Measurements from ENCODE around the gene MRGPRX1.

The MRGPRX1 gene
- 0 reads per million in 3 donors for total RNA-seq

DNA sequence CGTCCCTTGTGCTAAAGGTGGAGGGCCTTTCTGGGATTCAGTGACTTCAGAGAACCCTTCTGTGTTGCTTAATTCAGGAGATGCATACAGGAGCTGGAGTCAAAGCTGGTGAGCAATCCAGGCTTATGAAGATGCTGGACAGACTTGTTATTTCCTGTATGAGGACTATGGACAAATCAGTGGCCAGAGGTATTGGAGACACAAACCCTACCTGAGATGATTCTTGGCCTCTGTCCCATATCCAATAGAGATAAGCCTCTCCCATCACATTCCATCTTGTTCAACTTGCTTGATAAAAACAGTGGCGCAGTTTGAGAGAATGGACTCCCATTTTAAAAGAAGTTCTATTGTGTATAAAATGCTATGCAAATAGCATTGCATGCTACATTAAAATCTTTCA is at the start of gene MRGPRX1:
TSS of gene MRGPRX1 (minus strand) at position 101 of the 400 bp plus-strand sequence. CDS start 4,630 bp downstream, outside the sequence.
- no peaks in the 10 kb centered on the region for H3K36me3 ChIP-seq (ENCODE audit: control insufficient read depth, insufficient read depth, low read length)
- no peaks in the 10 kb centered on the region for H3K4me1 ChIP-seq (ENCODE audit: control insufficient read depth, insufficient read depth, low read length, poor library complexity, severe bottlenecking)

DNA sequence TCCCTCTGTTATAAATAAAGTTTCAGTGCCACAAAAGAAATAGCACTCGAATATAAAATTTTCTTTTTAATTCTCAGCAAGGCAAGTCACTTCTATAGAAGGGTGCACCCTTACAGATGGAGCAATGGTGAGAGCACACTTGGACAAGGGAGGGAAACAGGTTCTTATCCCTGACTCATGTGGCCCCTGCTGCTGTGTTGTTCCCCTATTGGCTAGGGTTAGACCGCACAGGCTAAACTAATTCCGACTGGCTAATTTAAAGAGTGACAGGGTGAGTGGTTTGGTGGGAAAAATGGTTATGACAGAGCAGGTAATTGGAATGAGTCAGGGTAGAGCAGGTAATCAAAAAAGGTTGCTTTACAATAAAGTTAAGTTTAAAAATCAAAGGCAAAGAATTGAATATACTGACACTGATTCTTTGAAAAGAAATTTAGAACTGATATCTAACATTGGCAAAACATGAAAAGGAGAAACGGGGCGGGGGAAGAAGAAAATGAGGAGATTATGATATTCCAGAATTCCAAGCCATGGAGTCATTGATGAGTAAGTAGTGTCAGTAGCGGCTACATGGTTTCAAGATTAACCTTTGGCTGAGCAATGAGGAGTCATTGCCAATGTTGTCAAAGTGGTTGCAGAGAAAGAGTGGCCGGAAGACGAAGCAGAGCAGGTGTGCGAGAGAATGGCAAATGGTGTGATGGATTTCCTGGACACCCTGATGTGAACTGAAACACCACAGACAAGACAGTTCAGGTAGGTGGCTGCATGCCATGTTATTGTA is 48.4 kb upstream of the MRGPRX1 start:
- no peak overlapping the region for H3K27ac ChIP-seq (ENCODE audit: insufficient read depth, low read length, poor library complexity, severe bottlenecking)
- DNase-seq = no peak
- H3K9me3 ChIP-seq (ENCODE audit: control insufficient read depth, low read length) = no peaks in the 10 kb centered on the region

More for the DNA sequence above, at the start of gene MRGPRX1:
- no peak within 1 kb of the TSS for H3K27ac ChIP-seq (ENCODE audit: insufficient read depth, low read length, poor library complexity, severe bottlenecking)
- no peaks in the 10 kb centered on the region for H3K27me3 ChIP-seq (replicated peaks; ENCODE audit: control insufficient read depth, insufficient read depth, low read length, poor library complexity, severe bottlenecking)
- DNase-seq = no peak
- H3K9me3 ChIP-seq (ENCODE audit: control insufficient read depth, low read length) = no peaks in the 10 kb centered on the region
- no peak within 1 kb of the TSS for H3K4me3 ChIP-seq (ENCODE audit: insufficient read depth, low read depth, low read length, poor library complexity, severe bottlenecking)

DNA sequence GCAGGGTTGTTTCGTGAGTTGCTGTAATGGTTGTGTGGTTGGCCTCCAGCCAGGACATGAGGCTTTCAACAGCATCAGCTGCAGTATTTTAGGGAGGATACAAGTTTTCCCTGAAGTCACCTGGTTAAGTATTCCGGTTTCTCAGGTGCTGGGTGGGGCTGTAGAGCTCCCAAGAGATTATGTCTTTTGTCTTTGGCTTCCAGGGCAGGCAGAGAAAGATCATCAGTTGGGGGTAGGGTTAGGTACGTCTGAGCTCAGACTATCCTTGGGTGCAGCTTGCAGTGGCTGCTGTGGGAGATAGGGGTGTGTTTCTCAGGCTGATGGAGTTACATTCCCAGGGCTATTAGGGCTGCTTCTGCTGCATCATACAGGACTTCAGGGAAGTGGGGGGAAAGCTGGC is 47.5 kb upstream of the MRGPRX1 start:
- Histone ChIP-seq H3K27ac (ENCODE audit: insufficient read depth, low read length, poor library complexity, severe bottlenecking) (no peak overlapping the region), H3K4me1 (ENCODE audit: control insufficient read depth, insufficient read depth, low read length, poor library complexity, severe bottlenecking) (no peaks in the 10 kb centered on the region), H3K27me3 (replicated peaks; ENCODE audit: control insufficient read depth, insufficient read depth, low read length, poor library complexity, severe bottlenecking) (no peaks in the 10 kb centered on the region), H3K36me3 (ENCODE audit: control insufficient read depth, insufficient read depth, low read length) (no peaks in the 10 kb centered on the region), H3K4me3 (ENCODE audit: insufficient read depth, low read depth, low read length, poor library complexity, severe bottlenecking) (no peak overlapping the region), H3K9me3 (ENCODE audit: control insufficient read depth, low read length) (no peaks in the 10 kb centered on the region)
- DNase-seq = no peak

More for the DNA sequence above, 48.4 kb upstream of the MRGPRX1 start:
- no peak overlapping the region for H3K4me3 ChIP-seq (ENCODE audit: insufficient read depth, low read depth, low read length, poor library complexity, severe bottlenecking)
- no peaks in the 10 kb centered on the region for H3K27me3 ChIP-seq (replicated peaks; ENCODE audit: control insufficient read depth, insufficient read depth, low read length, poor library complexity, severe bottlenecking)
- no peaks in the 10 kb centered on the region for H3K36me3 ChIP-seq (ENCODE audit: control insufficient read depth, insufficient read depth, low read length)
- H3K4me1 ChIP-seq (ENCODE audit: control insufficient read depth, insufficient read depth, low read length, poor library complexity, severe bottlenecking) = no peaks in the 10 kb centered on the region

DNA sequence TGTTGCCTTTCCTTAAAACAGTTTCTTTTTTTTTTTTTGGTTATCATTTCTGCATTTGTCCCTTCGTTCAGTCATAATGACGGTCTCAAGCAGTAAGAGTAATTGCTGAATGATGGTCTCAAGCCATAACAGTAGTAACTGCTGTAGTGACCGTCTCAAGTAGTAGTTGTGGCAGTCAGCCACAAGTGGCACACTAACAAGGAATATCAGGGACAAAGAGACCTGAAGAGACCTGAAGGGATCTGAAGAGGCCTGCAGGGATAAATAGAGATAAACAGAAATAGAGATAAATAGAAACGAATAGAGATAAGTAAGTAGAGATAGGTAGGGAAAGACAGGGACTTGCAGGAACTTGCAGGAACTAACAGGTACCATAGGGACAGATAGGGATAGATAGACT is 42.7 kb upstream of the MRGPRX1 start:
- no peak overlapping the region for H3K4me3 ChIP-seq (ENCODE audit: insufficient read depth, low read depth, low read length, poor library complexity, severe bottlenecking)
- no peaks in the 10 kb centered on the region for H3K36me3 ChIP-seq (ENCODE audit: control insufficient read depth, insufficient read depth, low read length)
- no peaks in the 10 kb centered on the region for H3K9me3 ChIP-seq (ENCODE audit: control insufficient read depth, low read length)
- no peaks in the 10 kb centered on the region for H3K4me1 ChIP-seq (ENCODE audit: control insufficient read depth, insufficient read depth, low read length, poor library complexity, severe bottlenecking)
- no peak for DNase-seq
- H3K27ac ChIP-seq (ENCODE audit: insufficient read depth, low read length, poor library complexity, severe bottlenecking) = no peak overlapping the region
- H3K27me3 ChIP-seq (replicated peaks; ENCODE audit: control insufficient read depth, insufficient read depth, low read length, poor library complexity, severe bottlenecking) = no peaks in the 10 kb centered on the region

DNA sequence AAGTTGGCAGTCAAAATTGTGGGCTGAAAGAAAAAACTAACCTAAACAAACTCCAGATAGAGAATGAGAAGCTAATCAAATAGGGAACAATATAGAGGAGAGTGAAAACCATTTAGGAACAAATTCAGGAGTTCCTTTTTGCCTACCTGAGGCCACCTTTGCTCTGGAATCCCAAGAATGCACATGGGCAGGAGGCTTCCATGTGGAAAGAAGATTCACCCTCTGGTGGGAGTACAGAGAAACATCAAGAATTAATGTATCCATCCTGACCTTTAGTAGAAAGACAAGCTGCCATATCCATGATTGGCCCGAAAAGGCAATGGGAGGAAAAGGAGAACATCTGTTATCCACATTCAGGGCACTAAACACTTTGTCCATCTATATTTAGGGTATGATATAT is 35.0 kb upstream of the MRGPRX1 start:
- H3K4me3 ChIP-seq (ENCODE audit: insufficient read depth, low read depth, low read length, poor library complexity, severe bottlenecking) = no peak overlapping the region

DNA sequence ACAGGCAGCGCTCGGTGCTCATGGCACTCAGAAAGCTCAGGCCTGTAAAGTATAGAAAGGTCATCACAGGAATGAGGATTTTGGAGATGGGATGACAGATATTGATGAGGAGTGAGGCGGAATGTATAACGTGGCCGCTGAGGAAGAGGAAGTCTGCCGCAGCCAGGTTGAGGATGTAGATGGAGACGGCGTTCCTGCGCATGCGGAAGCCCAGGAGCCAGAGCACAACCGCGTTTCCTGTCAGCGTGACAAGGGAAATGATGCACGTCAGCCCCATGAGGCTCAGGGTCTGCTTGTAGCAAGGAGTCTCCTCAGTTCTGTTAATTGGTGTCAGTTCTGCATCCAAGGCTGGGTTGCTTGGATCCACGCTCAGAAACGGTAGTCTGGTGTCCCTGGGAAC is 33.1 kb upstream of the MRGPRX1 start:
- Histone ChIP-seq H3K36me3 (ENCODE audit: control insufficient read depth, insufficient read depth, low read length) (no peaks in the 10 kb centered on the region), H3K4me3 (ENCODE audit: insufficient read depth, low read depth, low read length, poor library complexity, severe bottlenecking) (no peak overlapping the region), H3K9me3 (ENCODE audit: control insufficient read depth, low read length) (no peaks in the 10 kb centered on the region), H3K4me1 (ENCODE audit: control insufficient read depth, insufficient read depth, low read length, poor library complexity, severe bottlenecking) (no peaks in the 10 kb centered on the region), H3K27me3 (replicated peaks; ENCODE audit: control insufficient read depth, insufficient read depth, low read length, poor library complexity, severe bottlenecking) (no peaks in the 10 kb centered on the region), H3K27ac (ENCODE audit: insufficient read depth, low read length, poor library complexity, severe bottlenecking) (no peak overlapping the region)
- no peak for DNase-seq

More for the DNA sequence above, 35.0 kb upstream of the MRGPRX1 start:
- H3K9me3 ChIP-seq (ENCODE audit: control insufficient read depth, low read length) = no peaks in the 10 kb centered on the region
- no peaks in the 10 kb centered on the region for H3K27me3 ChIP-seq (replicated peaks; ENCODE audit: control insufficient read depth, insufficient read depth, low read length, poor library complexity, severe bottlenecking)
- H3K36me3 ChIP-seq (ENCODE audit: control insufficient read depth, insufficient read depth, low read length) = no peaks in the 10 kb centered on the region
- no peak overlapping the region for H3K27ac ChIP-seq (ENCODE audit: insufficient read depth, low read length, poor library complexity, severe bottlenecking)
- no peaks in the 10 kb centered on the region for H3K4me1 ChIP-seq (ENCODE audit: control insufficient read depth, insufficient read depth, low read length, poor library complexity, severe bottlenecking)
- DNase-seq = no peak

DNA sequence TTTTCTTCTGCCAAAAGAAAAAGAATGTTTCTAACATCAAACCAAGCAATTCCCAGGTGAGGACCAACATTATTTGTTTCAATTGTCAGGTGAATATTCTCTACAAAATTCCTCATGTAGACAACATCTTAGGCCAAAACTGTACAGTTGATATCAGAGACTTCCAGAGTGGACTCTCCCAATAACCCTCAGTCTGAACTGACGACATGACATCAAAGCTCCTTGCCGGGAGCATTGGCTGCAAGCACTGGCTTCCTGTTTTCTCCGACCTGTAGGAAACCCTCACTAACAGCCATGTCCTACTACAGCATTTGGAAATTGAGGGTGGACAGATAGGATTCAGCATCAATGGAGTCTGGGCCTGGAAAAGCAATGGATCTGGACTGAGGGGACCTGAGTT is 30.5 kb upstream of the MRGPRX1 start:
- Histone ChIP-seq H3K36me3 (ENCODE audit: control insufficient read depth, insufficient read depth, low read length) (no peaks in the 10 kb centered on the region), H3K27me3 (replicated peaks; ENCODE audit: control insufficient read depth, insufficient read depth, low read length, poor library complexity, severe bottlenecking) (no peaks in the 10 kb centered on the region), H3K4me3 (ENCODE audit: insufficient read depth, low read depth, low read length, poor library complexity, severe bottlenecking) (no peak overlapping the region), H3K4me1 (ENCODE audit: control insufficient read depth, insufficient read depth, low read length, poor library complexity, severe bottlenecking) (no peaks in the 10 kb centered on the region), H3K9me3 (ENCODE audit: control insufficient read depth, low read length) (no peaks in the 10 kb centered on the region), H3K27ac (ENCODE audit: insufficient read depth, low read length, poor library complexity, severe bottlenecking) (no peak overlapping the region)
- no peak for DNase-seq

DNA sequence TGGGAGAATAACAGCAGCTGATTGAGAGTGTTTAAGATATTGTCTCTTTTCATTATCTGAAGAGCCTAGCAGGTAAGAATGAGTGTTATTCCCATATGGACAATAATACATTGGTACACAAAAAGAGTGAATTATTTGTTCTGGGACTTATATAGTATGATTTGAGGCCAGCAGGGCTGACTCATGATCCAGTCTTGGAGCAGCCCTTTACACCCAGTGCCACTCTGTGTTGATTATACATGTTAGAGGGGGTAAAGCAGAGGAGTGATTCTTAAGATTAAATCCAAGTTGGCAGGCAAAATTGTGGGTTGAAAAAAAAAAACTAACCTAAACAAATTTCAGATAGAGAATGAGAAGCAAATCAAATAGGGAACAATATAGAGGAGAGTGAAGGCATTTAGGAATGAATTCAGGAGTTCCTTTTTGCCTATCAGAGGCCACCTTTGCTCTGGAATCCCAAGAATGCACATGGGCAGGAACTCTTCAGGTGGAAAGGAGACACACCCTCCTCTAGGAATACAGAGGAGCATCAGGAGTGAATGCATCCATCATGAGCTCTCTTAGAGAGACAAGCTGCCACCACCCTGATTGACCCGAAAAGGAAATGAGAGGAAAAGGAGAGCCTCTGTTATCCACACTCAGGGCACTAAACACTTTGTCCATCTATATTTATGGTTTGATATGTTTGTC is 19.2 kb upstream of the MRGPRX1 start:
- no peak overlapping the region for H3K27ac ChIP-seq (ENCODE audit: insufficient read depth, low read length, poor library complexity, severe bottlenecking)
- no peaks in the 10 kb centered on the region for H3K27me3 ChIP-seq (replicated peaks; ENCODE audit: control insufficient read depth, insufficient read depth, low read length, poor library complexity, severe bottlenecking)
- no peaks in the 10 kb centered on the region for H3K4me1 ChIP-seq (ENCODE audit: control insufficient read depth, insufficient read depth, low read length, poor library complexity, severe bottlenecking)
- H3K4me3 ChIP-seq (ENCODE audit: insufficient read depth, low read depth, low read length, poor library complexity, severe bottlenecking) = no peak overlapping the region
- DNase-seq = no peak
- no peaks in the 10 kb centered on the region for H3K36me3 ChIP-seq (ENCODE audit: control insufficient read depth, insufficient read depth, low read length)
- H3K9me3 ChIP-seq (ENCODE audit: control insufficient read depth, low read length) = no peaks in the 10 kb centered on the region

DNA sequence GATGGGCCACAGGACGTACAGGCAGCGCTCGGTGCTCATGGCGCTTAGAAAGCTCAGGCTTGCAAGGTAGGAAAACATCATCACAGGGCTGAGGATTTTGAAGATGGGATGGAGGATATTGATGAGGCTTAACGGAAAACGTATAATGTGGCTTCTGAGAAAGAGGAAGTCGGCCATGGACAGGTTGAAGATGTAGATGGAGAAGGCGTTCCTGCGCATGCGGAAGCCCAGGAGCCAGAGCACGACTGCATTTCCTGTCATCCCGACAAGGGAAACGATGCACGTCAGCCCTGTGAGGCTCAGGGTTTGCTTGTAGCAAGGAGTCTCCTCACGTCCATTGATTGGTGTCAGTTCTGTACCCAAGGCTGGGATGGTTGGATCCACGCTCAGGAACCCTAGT is 17.4 kb upstream of the MRGPRX1 start:
- Histone ChIP-seq H3K4me1 (ENCODE audit: control insufficient read depth, insufficient read depth, low read length, poor library complexity, severe bottlenecking) (no peaks in the 10 kb centered on the region), H3K36me3 (ENCODE audit: control insufficient read depth, insufficient read depth, low read length) (no peaks in the 10 kb centered on the region), H3K9me3 (ENCODE audit: control insufficient read depth, low read length) (no peaks in the 10 kb centered on the region), H3K27me3 (replicated peaks; ENCODE audit: control insufficient read depth, insufficient read depth, low read length, poor library complexity, severe bottlenecking) (no peaks in the 10 kb centered on the region), H3K27ac (ENCODE audit: insufficient read depth, low read length, poor library complexity, severe bottlenecking) (no peak overlapping the region), H3K4me3 (ENCODE audit: insufficient read depth, low read depth, low read length, poor library complexity, severe bottlenecking) (no peak overlapping the region)
- no peak for DNase-seq

DNA sequence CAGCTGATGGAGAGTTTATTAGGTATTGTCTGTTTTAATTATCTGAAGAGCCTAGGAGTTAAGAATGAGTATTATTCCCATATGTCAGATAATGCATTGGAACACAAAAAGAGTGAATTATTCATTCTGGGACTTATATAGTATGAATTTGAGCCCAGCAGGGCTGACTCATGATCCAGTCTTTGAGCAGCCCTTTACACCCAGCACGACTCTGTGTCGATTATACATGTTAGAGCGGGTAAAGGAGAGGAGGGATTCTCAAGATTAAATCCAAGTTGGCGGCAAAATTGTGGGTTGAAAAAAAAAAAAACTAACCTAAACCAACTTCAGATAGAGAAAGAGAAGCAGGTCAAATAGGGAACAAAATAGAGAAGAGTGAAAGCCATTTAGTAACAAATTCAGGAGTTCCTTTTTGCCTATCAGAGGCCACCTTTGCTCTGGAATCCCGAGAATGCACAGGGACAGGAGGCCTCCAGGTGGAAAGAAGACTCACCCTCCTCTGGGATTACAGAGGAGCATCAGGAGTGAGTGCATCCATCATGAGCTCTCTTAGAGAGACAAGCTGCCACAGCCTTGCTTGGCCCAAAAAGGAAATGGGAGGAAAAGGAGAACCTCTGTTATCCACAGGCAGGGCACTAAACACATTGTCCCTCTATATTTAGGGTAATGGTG is 3.1 kb downstream of the MRGPRX1 start:
- H3K27ac ChIP-seq (ENCODE audit: insufficient read depth, low read length, poor library complexity, severe bottlenecking) = no peak overlapping the region
- no peak overlapping the region for H3K4me3 ChIP-seq (ENCODE audit: insufficient read depth, low read depth, low read length, poor library complexity, severe bottlenecking)
- no peaks in the 10 kb centered on the region for H3K4me1 ChIP-seq (ENCODE audit: control insufficient read depth, insufficient read depth, low read length, poor library complexity, severe bottlenecking)
- DNase-seq = no peak
- no peaks in the 10 kb centered on the region for H3K27me3 ChIP-seq (replicated peaks; ENCODE audit: control insufficient read depth, insufficient read depth, low read length, poor library complexity, severe bottlenecking)
- H3K36me3 ChIP-seq (ENCODE audit: control insufficient read depth, insufficient read depth, low read length) = no peaks in the 10 kb centered on the region
- H3K9me3 ChIP-seq (ENCODE audit: control insufficient read depth, low read length) = no peaks in the 10 kb centered on the region

Data from effector memory CD4-positive, alpha-beta T cell (primary cell).